Transverse colon (tissue), 4 donors: ENCODE measurements around the gene MSI2. TPM values are rescaled to one million over a fixed set of nuclear protein-coding genes. Genes with fewer than 3 reads are reported as not detected.

Source experiments
- DNase-seq: peaks from one replicate; pipeline ENCODE4 v3.0.0-alpha.2; 2019
- H3K27ac ChIP-seq, 4 donors: fragments of 200-600 bp; sonication (generic); 2 replicates each; pipeline ENCODE4 v1.5.1; 2016 to 2018; ENCODE audit warnings: inconsistent platforms in 4 of 4
- H3K27me3 ChIP-seq: fragments of 200-600 bp; sonication (generic); 2 replicates; pipeline ENCODE4 v1.5.1; 2017; ENCODE audit warnings: inconsistent platforms
- H3K36me3 ChIP-seq, 4 donors: fragments of 200-600 bp; sonication (generic); 2 replicates each; pipeline ENCODE4 v1.5.1; 2017 to 2019; ENCODE audit warnings: inconsistent platforms in 4 of 4
- H3K4me1 ChIP-seq, 4 donors: fragments of 200-600 bp; sonication (generic); 2 replicates each; pipeline ENCODE4 v1.5.1; 2017 to 2020; ENCODE audit warnings: inconsistent platforms in 4 of 4
- H3K4me3 ChIP-seq, 4 donors: fragments of 200-600 bp; sonication (generic); 1 replicate in 1 of 4; 2 replicates in 3 of 4; pipeline versions ENCODE4 v1.5.1 to v1.6.1; 2017 to 2019; ENCODE audit warnings: inconsistent platforms in 4 of 4
- H3K9me3 ChIP-seq, 2 donors: fragments of 200-600 bp; sonication (generic); 2 replicates each; pipeline ENCODE4 v1.5.1; 2017 to 2019; ENCODE audit warnings: inconsistent platforms in 2 of 2
- CTCF ChIP-seq, 5 experiments: fragments of 200-600 bp in 3 of 5; fragments of 450-650 bp in 2 of 5; sonication (generic) in 3 of 5; IDR thresholded peaks; 1 replicate in 2 of 5; 2 replicates in 3 of 5; pipeline ENCODE4 v1.5.1; 2016 to 2017; ENCODE audit warnings: antibody characterized with exemption in 5 of 5, inconsistent platforms in 3 of 5, mild to moderate bottlenecking in 2 of 5, moderate library complexity in 1 of 5
- EP300 ChIP-seq: sonication (generic); formaldehyde crosslinking; IDR thresholded peaks from one replicate; pipeline ENCODE4 v1.6.1; 2017; ENCODE audit warnings: antibody characterized with exemption, low read depth
- POLR2A ChIP-seq: fragments of 450-650 bp; IDR thresholded peaks from one replicate; pipeline ENCODE4 v1.6.1; 2016; ENCODE audit warnings: antibody characterized with exemption, mild to moderate bottlenecking, moderate library complexity
- POLR2AphosphoS5 ChIP-seq, 3 donors: sonication (generic); formaldehyde crosslinking; IDR thresholded peaks; one replicate each; pipeline ENCODE4 v1.6.1; 2016; ENCODE audit warnings: antibody characterized with exemption in 3 of 3
- WGBS, 2 donors: methylation state at CpG; one replicate each; pipeline ENCODE4 v1.1.5; 2018; ENCODE audit warnings: low coverage in 1 of 2; 5-methylcytosine and 5-hydroxymethylcytosine counted together
- in situ Hi-C, 4 donors: fragments of 200-750 bp; cut with MboI; loops; one replicate each; pipeline versions ENCODE4 v1.15.0 to v1.15.1; 2017; ENCODE audit warnings: low sequenced_read_pairs in 3 of 4, low pct_ligation_motif_present in 1 of 4, low pct_unique_long_range_greater_than_20kb in 1 of 4
- intact Hi-C: fragments of 100-400 bp; cut with DNase I; formaldehyde crosslinking; loops from one replicate; pipeline ENCODE4 v1.15.1; 2023; ENCODE audit warnings: low total_unique reads
- total RNA-seq, 4 donors: library from RNA; depleted of rRNA; stranded (reverse); fragments of >200 nt; gene quantifications; one replicate each; pipeline ENCODE4 v1.1.0, GENCODE V29; 2016

The MSI2 gene
- total RNA-seq, 4 donors from 2014 or later: 20.6 to 36.0 (median 29.3) TPM

- in situ Hi-C loops (no loop called here), intact Hi-C loops (no loop called here)
- 67 to 96% methylated on average over 1 to 2 of the region's 2 CpGs for WGBS, 2 donors
- TF ChIP-seq POLR2A (no peak), CTCF (IDR thresholded peaks at IDR 0.05) (no peak), EP300 (no peak), POLR2AphosphoS5 (IDR thresholded peaks at IDR 0.05) (no peak)
- Histone ChIP-seq H3K27me3 (no peaks in the 10 kb centered on the region), H3K27ac (peak overlapping the region in 2 of 4 donors; percentile 21 to 70), H3K36me3 (no peaks in the 10 kb centered on the region), H3K4me1 (peaks cover 0 to 21% (median 0%) of the 10 kb centered on the region in 4 donors), H3K9me3 (no peaks in the 10 kb centered on the region), H3K4me3 (no peak overlapping the region)
- DNase-seq: no peak
Measured at GRCh38 chr17:57354673-57355072, 98.3 kb downstream of the MSI2 start.

- TF ChIP-seq POLR2AphosphoS5 (IDR thresholded peaks at IDR 0.05) (no peak), EP300 (no peak), POLR2A (no peak), CTCF (IDR thresholded peaks at IDR 0.05) (no peak)
- DNase-seq: peak; percentile 26
- Histone ChIP-seq H3K4me1 (peaks cover 0 to 21% (median 0%) of the 10 kb centered on the region in 4 donors), H3K9me3 (no peaks in the 10 kb centered on the region), H3K27me3 (no peaks in the 10 kb centered on the region), H3K4me3 (no peak overlapping the region), H3K36me3 (no peaks in the 10 kb centered on the region), H3K27ac (peak overlapping the region in 2 of 4 donors; percentile 55 to 70)
- intact Hi-C loops (no loop called here), in situ Hi-C loops (no loop called here)
- WGBS, 2 donors: 70 to 82% methylated on average over 2 to 6 of the region's 6 CpGs
Measured at GRCh38 chr17:57355090-57355859, 99.0 kb downstream of the MSI2 start.

GRCh38 chr17:57356153-57356718 is 99.9 kb downstream of the MSI2 start:
- H3K27me3 ChIP-seq: no peaks in the 10 kb centered on the region
- H3K36me3 ChIP-seq: no peaks in the 10 kb centered on the region
- DNase-seq: no peak
- TF ChIP-seq EP300 (no peak), POLR2A (no peak), POLR2AphosphoS5 (IDR thresholded peaks at IDR 0.05) (no peak), CTCF (IDR thresholded peaks at IDR 0.05) (no peak)
- peak overlapping the region in 2 of 4 donors; percentile 55 to 70 for H3K27ac ChIP-seq
- in situ Hi-C loops: no loop called here
- H3K9me3 ChIP-seq: no peaks in the 10 kb centered on the region
- no peak overlapping the region for H3K4me3 ChIP-seq
- H3K4me1 ChIP-seq: peaks cover 0 to 21% (median 0%) of the 10 kb centered on the region in 4 donors
- intact Hi-C loops: no loop called here
- 72 to 80% methylated on average over 2 to 6 of the region's 6 CpGs for WGBS, 2 donors

- Histone ChIP-seq H3K27me3 (no peaks in the 10 kb centered on the region), H3K9me3 (no peaks in the 10 kb centered on the region), H3K4me1 (peaks cover 0 to 21% (median 0%) of the 10 kb centered on the region in 4 donors), H3K36me3 (no peaks in the 10 kb centered on the region), H3K4me3 (no peak overlapping the region), H3K27ac (peak overlapping the region; percentile 21 to 70 (median 48))
- in situ Hi-C loops: no loop called here
- TF ChIP-seq CTCF (IDR thresholded peaks at IDR 0.05): no peak
- TF ChIP-seq POLR2A: no peak
- TF ChIP-seq POLR2AphosphoS5 (IDR thresholded peaks at IDR 0.05): no peak
- no peak for TF ChIP-seq EP300
- peak; percentile 45 for DNase-seq
- 42 to 50% methylated on average over 2 to 16 of the region's 16 CpGs for WGBS, 2 donors
- intact Hi-C loops: no loop called here
Measured at GRCh38 chr17:57356719-57357391, 100.5 kb downstream of the MSI2 start.
